K562 (cell line): ENCODE measurements around the gene DYNLT2. TPM values are rescaled to one million over a fixed set of nuclear protein-coding genes. Genes with fewer than 3 reads are reported as not detected.

Experiments used
- ATF1 ChIP-seq, 2 experiments: fragments of 450-650 bp in 1 of 2; IDR thresholded peaks; 2 replicates each; pipeline ENCODE4 v1.6.1; 2016; ENCODE audit warnings: missing compliant biosample characterization in 1 of 2, missing genetic modification characterization in 1 of 2
- BRD9 ChIP-seq: fragments of 450-650 bp; IDR thresholded peaks from 2 replicates; pipeline ENCODE4 v1.6.1; 2018; ENCODE audit warnings: low read depth; ENCODE audit not compliant: partially characterized antibody
- POLR2G ChIP-seq: fragments of 200-400 bp; formaldehyde crosslinking; IDR thresholded peaks from 2 replicates; pipeline ENCODE4 v1.6.1; 2017; ENCODE audit warnings: low read depth, mild to moderate bottlenecking, antibody characterized with exemption, low read length, moderate library complexity
- ZNF445 ChIP-seq: fragments of 250-450 bp; sonication (Bioruptor Pico); IDR thresholded peaks from 2 replicates; pipeline ENCODE4 v1.4.0; 2020; ENCODE audit warnings: low read depth, mild to moderate bottlenecking, moderate library complexity
- ZSCAN29 ChIP-seq: fragments of 450-650 bp; IDR thresholded peaks from 2 replicates; pipeline ENCODE4 v1.6.1; 2017
- polyA plus RNA-seq, 8 experiments: library from polyadenylated mRNA; depleted of rRNA in 4 of 8; stranded (reverse) in 5 of 8; unstranded in 3 of 8; fragments of >200 nt; fragmentation: Nextera tagmentation in 2 of 8; fragmentation: Illumina TruSeq in 1 of 8; extraction: Ambion mirVana in 2 of 8; extraction: Trizol in 1 of 8; gene quantifications; 2 replicates each; pipeline versions ENCODE4 v1.2.1 to v1.2.3, GENCODE V29; 2011 to 2014; ENCODE audit warnings: inconsistent platforms in 1 of 8, missing spikeins in 1 of 8
- total RNA-seq, 7 experiments: library from RNA; depleted of rRNA in 6 of 7; stranded (reverse); fragments of >200 nt in 6 of 7; fragmentation: Illumina TruSeq in 2 of 7; extraction: Trizol in 2 of 7; gene quantifications; 2 replicates each; pipeline versions ENCODE4 v1.2.1 to v1.2.3, GENCODE V29; 2011 to 2021; ENCODE audit warnings: low replicate concordance in 1 of 7
- TF ChIP-seq, protein P1 (sequence below): fragments of 450-650 bp; conservative IDR thresholded peaks from 2 replicates; pipeline ENCODE4 v1.6.1; 2016; ENCODE audit warnings: missing genetic modification characterization, low read depth, mild to moderate bottlenecking, missing compliant biosample characterization, moderate library complexity
- TF ChIP-seq, protein P2 (sequence below): fragments of 200-800 bp; sonication (Bioruptor generic); IDR thresholded peaks from 2 replicates; pipeline ENCODE4 v1.6.1; 2016; ENCODE audit warnings: missing genetic modification characterization, missing compliant biosample characterization
- TF ChIP-seq, protein P3 (sequence below): sonication (generic); formaldehyde crosslinking; IDR thresholded peaks from 2 replicates; pipeline ENCODE4 v1.8.0; 2022; ENCODE audit warnings: missing genetic modification reagents, mild to moderate bottlenecking, borderline replicate concordance
- TF ChIP-seq, protein P4 (sequence below): fragments of 250-450 bp; sonication (Bioruptor Pico); IDR thresholded peaks from 2 replicates; pipeline ENCODE4 v1.5.0; 2020; ENCODE audit warnings: mild to moderate bottlenecking
- TF ChIP-seq, protein P5 (sequence below), 2 experiments: fragments of 450-650 bp; IDR thresholded peaks; 2 replicates each; pipeline ENCODE4 v1.6.1; 2016
- TF ChIP-seq, protein P6 (sequence below): sonication (generic); formaldehyde crosslinking; IDR thresholded peaks from 2 replicates; pipeline ENCODE4 v1.8.0; 2023; ENCODE audit warnings: mild to moderate bottlenecking, missing genetic modification reagents
- TF ChIP-seq, protein P7 (sequence below): fragments of 250-450 bp; sonication (Bioruptor Pico); IDR thresholded peaks from 2 replicates; pipeline ENCODE4 v1.8.0; 2022; ENCODE audit warnings: moderate library complexity, mild to moderate bottlenecking, inconsistent platforms

DYNLT2 gene
- total and polyA plus RNA-seq, 9 of the 15 experiments (the other 6 are each of a cell fraction or from before 2014, with no cell fraction given), result 2.0 to 12.8 (median 6.3) TPM

DNA sequence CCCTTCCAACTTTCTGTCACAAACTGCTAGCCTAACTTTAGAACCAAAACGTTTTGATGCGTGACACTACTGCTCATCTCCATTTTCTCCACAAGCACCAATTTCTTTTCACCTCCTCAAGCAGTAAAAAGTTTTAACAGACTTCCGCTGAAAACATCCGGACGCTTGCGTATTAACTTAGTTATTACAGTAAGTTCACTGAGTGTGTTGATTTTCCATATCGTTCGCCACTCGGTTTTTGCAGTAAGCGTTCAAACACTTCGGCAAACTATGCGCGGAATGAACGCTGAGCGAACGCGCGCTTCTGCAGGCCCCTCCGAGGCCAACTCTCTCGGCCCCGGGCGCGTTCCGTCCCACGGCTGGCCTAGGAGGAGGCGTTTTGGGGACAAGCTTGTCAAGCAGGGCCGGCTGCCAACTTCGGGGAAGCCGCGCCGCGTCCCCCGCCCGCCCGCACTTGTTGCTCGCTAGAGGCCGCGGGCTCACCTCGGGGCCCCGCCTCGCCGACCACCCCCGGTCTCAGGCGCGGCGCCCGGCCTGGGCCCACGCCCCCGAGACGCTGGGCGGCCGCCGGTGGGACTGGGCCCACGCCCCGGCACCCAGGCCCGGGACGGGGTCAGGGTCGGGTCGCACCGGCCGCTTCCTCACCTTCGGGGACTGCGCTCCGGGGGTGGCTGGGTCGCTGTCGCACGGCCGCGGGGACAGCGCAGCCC lies 28.0 kb downstream of the DYNLT2 start (continued):
- TF ChIP-seq, protein P1, sequence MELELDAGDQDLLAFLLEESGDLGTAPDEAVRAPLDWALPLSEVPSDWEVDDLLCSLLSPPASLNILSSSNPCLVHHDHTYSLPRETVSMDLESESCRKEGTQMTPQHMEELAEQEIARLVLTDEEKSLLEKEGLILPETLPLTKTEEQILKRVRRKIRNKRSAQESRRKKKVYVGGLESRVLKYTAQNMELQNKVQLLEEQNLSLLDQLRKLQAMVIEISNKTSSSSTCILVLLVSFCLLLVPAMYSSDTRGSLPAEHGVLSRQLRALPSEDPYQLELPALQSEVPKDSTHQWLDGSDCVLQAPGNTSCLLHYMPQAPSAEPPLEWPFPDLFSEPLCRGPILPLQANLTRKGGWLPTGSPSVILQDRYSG (tag), result no peak
- TF ChIP-seq, protein P2, sequence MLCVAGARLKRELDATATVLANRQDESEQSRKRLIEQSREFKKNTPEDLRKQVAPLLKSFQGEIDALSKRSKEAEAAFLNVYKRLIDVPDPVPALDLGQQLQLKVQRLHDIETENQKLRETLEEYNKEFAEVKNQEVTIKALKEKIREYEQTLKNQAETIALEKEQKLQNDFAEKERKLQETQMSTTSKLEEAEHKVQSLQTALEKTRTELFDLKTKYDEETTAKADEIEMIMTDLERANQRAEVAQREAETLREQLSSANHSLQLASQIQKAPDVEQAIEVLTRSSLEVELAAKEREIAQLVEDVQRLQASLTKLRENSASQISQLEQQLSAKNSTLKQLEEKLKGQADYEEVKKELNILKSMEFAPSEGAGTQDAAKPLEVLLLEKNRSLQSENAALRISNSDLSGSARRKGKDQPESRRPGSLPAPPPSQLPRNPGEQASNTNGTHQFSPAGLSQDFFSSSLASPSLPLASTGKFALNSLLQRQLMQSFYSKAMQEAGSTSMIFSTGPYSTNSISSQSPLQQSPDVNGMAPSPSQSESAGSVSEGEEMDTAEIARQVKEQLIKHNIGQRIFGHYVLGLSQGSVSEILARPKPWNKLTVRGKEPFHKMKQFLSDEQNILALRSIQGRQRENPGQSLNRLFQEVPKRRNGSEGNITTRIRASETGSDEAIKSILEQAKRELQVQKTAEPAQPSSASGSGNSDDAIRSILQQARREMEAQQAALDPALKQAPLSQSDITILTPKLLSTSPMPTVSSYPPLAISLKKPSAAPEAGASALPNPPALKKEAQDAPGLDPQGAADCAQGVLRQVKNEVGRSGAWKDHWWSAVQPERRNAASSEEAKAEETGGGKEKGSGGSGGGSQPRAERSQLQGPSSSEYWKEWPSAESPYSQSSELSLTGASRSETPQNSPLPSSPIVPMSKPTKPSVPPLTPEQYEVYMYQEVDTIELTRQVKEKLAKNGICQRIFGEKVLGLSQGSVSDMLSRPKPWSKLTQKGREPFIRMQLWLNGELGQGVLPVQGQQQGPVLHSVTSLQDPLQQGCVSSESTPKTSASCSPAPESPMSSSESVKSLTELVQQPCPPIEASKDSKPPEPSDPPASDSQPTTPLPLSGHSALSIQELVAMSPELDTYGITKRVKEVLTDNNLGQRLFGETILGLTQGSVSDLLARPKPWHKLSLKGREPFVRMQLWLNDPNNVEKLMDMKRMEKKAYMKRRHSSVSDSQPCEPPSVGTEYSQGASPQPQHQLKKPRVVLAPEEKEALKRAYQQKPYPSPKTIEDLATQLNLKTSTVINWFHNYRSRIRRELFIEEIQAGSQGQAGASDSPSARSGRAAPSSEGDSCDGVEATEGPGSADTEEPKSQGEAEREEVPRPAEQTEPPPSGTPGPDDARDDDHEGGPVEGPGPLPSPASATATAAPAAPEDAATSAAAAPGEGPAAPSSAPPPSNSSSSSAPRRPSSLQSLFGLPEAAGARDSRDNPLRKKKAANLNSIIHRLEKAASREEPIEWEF, result no peak
- TF ChIP-seq ATF1 (CRISPR knock-in tag; IDR thresholded peaks at IDR 0.05) (no peak), ATF1 (tag; IDR thresholded peaks at IDR 0.05) (peak; percentile 34; the same call in 1 of the 2 replicates), ZNF445 (CRISPR knock-in tag) (no peak), BRD9 (no peak), POLR2G (0 out of 2 replicates have a peak, but pooled peaks have one; percentile 43), ZSCAN29 (peak; percentile 38; the same call in 1 of the 2 replicates)
- TF ChIP-seq, protein P3, sequence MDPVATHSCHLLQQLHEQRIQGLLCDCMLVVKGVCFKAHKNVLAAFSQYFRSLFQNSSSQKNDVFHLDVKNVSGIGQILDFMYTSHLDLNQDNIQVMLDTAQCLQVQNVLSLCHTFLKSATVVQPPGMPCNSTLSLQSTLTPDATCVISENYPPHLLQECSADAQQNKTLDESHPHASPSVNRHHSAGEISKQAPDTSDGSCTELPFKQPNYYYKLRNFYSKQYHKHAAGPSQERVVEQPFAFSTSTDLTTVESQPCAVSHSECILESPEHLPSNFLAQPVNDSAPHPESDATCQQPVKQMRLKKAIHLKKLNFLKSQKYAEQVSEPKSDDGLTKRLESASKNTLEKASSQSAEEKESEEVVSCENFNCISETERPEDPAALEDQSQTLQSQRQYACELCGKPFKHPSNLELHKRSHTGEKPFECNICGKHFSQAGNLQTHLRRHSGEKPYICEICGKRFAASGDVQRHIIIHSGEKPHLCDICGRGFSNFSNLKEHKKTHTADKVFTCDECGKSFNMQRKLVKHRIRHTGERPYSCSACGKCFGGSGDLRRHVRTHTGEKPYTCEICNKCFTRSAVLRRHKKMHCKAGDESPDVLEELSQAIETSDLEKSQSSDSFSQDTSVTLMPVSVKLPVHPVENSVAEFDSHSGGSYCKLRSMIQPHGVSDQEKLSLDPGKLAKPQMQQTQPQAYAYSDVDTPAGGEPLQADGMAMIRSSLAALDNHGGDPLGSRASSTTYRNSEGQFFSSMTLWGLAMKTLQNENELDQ (CRISPR knock-in tag), result no peak
- TF ChIP-seq, protein P4, sequence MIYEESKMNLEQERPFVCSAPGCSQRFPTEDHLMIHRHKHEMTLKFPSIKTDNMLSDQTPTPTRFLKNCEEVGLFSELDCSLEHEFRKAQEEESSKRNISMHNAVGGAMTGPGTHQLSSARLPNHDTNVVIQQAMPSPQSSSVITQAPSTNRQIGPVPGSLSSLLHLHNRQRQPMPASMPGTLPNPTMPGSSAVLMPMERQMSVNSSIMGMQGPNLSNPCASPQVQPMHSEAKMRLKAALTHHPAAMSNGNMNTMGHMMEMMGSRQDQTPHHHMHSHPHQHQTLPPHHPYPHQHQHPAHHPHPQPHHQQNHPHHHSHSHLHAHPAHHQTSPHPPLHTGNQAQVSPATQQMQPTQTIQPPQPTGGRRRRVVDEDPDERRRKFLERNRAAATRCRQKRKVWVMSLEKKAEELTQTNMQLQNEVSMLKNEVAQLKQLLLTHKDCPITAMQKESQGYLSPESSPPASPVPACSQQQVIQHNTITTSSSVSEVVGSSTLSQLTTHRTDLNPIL (CRISPR knock-in tag), result no peak
- TF ChIP-seq, protein P5, sequence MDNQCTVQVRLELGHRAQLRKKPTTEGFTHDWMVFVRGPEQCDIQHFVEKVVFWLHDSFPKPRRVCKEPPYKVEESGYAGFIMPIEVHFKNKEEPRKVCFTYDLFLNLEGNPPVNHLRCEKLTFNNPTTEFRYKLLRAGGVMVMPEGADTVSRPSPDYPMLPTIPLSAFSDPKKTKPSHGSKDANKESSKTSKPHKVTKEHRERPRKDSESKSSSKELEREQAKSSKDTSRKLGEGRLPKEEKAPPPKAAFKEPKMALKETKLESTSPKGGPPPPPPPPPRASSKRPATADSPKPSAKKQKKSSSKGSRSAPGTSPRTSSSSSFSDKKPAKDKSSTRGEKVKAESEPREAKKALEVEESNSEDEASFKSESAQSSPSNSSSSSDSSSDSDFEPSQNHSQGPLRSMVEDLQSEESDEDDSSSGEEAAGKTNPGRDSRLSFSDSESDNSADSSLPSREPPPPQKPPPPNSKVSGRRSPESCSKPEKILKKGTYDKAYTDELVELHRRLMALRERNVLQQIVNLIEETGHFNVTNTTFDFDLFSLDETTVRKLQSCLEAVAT (IDR thresholded peaks at IDR 0.05), result no peak
- TF ChIP-seq, protein P6, sequence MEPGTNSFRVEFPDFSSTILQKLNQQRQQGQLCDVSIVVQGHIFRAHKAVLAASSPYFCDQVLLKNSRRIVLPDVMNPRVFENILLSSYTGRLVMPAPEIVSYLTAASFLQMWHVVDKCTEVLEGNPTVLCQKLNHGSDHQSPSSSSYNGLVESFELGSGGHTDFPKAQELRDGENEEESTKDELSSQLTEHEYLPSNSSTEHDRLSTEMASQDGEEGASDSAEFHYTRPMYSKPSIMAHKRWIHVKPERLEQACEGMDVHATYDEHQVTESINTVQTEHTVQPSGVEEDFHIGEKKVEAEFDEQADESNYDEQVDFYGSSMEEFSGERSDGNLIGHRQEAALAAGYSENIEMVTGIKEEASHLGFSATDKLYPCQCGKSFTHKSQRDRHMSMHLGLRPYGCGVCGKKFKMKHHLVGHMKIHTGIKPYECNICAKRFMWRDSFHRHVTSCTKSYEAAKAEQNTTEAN, result no peak
- TF ChIP-seq, protein P7, sequence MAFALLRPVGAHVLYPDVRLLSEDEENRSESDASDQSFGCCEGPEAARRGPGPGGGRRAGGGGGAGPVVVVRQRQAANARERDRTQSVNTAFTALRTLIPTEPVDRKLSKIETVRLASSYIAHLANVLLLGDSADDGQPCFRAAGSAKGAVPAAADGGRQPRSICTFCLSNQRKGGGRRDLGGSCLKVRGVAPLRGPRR (CRISPR knock-in tag), result no peak
